KG1 (cell line): ENCODE measurements around the gene C10orf143.
"Not testable (repeated sequence)": the region's sequence is repeated elsewhere in the genome, so short reads cannot be mapped to it uniquely, and the experiment has no call there.

Source experiments
- DNase-seq: peaks from one replicate; lab custom pipeline; 2025; lab: John Stamatoyannopoulos, UW

The C10orf143 gene

GRCh38 chr10:130110246-130111112 is at the start of gene C10orf143:
Gene C10orf143, minus strand, starts transcription at chr10:130110830. Its CDS starts 58 bp downstream, at chr10:130110772.
- peak; percentile 99 for DNase-seq

GRCh38 chr10:130159192-130159794 is 48.7 kb upstream of the C10orf143 start:
- no peak for DNase-seq

- no peak for DNase-seq
Observed at GRCh38 chr10:130146042-130146441, 35.4 kb upstream of the C10orf143 start.

GRCh38 chr10:130141878-130142277 is 31.2 kb upstream of the C10orf143 start:
- DNase-seq: no peak

GRCh38 chr10:130141460-130141859 is 30.8 kb upstream of the C10orf143 start:
- no peak for DNase-seq

GRCh38 chr10:130141038-130141437 is 30.4 kb upstream of the C10orf143 start:
- no peak for DNase-seq

- no peak for DNase-seq
Observed at GRCh38 chr10:130140425-130140824, 29.8 kb upstream of the C10orf143 start.

- DNase-seq: no peak
Observed at GRCh38 chr10:130138479-130138866, 27.8 kb upstream of the C10orf143 start.

GRCh38 chr10:130137659-130138478 is 27.2 kb upstream of the C10orf143 start:
- DNase-seq: no peak

- DNase-seq: no peak
Observed at GRCh38 chr10:130137090-130137448, 26.4 kb upstream of the C10orf143 start.

GRCh38 chr10:130136226-130137089 is 25.8 kb upstream of the C10orf143 start, which contains the start of gene GLRX3:
Gene GLRX3, plus strand, starts transcription at chr10:130136391. Its CDS starts 30 bp downstream, at chr10:130136421.
- DNase-seq: peak; percentile 69

GRCh38 chr10:130135676-130136225 is 25.1 kb upstream of the C10orf143 start:
- no peak for DNase-seq

- DNase-seq: no peak
Observed at GRCh38 chr10:130128922-130129321, 18.3 kb upstream of the C10orf143 start.

- DNase-seq: no peak
Observed at GRCh38 chr10:130128062-130128781, 17.6 kb upstream of the C10orf143 start.

GRCh38 chr10:130127364-130128061 is 16.9 kb upstream of the C10orf143 start:
- no peak for DNase-seq

- no peak for DNase-seq
Observed at GRCh38 chr10:130121486-130122079, 11.0 kb upstream of the C10orf143 start.

GRCh38 chr10:130117535-130117934 is 6.9 kb upstream of the C10orf143 start:
- not testable (repeated sequence) for DNase-seq

GRCh38 chr10:130116942-130117341 is 6.3 kb upstream of the C10orf143 start:
- DNase-seq: not testable (repeated sequence)

- no peak for DNase-seq
Observed at GRCh38 chr10:130112821-130113220, 2.2 kb upstream of the C10orf143 start.

- DNase-seq: no peak
Observed at GRCh38 chr10:130111852-130112180, 1.2 kb upstream of the C10orf143 start.
